ENCODE results near the gene RAB3C.
"Not testable (repeated sequence)": the region's sequence is repeated elsewhere in the genome, so short reads cannot be mapped to it uniquely, and the experiment has no call there.

The RAB3C gene

GRCh38 chr5:58680503-58680902 is 97.6 kb downstream of the RAB3C start:
- no peak for DNase-seq

- DNase-seq, result no peak
Measured at GRCh38 chr5:58681943-58682342, 99.1 kb downstream of the RAB3C start.

GRCh38 chr5:58683567-58683966 is 100.7 kb downstream of the RAB3C start:
- no peak for DNase-seq

- DNase-seq, result no peak
Measured at GRCh38 chr5:58687079-58687478, 104.2 kb downstream of the RAB3C start.

- no peak for DNase-seq
Measured at GRCh38 chr5:58687595-58687994, 104.7 kb downstream of the RAB3C start.

GRCh38 chr5:58699088-58699761 is 116.3 kb downstream of the RAB3C start:
- DNase-seq, result not testable (repeated sequence)

- no peak for DNase-seq
Measured at GRCh38 chr5:58699762-58700118, 116.9 kb downstream of the RAB3C start.

- no peak for DNase-seq
Measured at GRCh38 chr5:58703925-58704555, 121.2 kb downstream of the RAB3C start.

- no peak for DNase-seq
Measured at GRCh38 chr5:58706736-58707135, 123.9 kb downstream of the RAB3C start.

GRCh38 chr5:58708456-58708855 is 125.6 kb downstream of the RAB3C start:
- no peak for DNase-seq

GRCh38 chr5:58710425-58710824 is 127.5 kb downstream of the RAB3C start:
- not testable (repeated sequence) for DNase-seq

GRCh38 chr5:58710871-58711270 is 128.0 kb downstream of the RAB3C start:
- no peak for DNase-seq

GRCh38 chr5:58711965-58712364 is 129.1 kb downstream of the RAB3C start:
- no peak for DNase-seq

GRCh38 chr5:58714046-58714445 is 131.2 kb downstream of the RAB3C start:
- DNase-seq, result no peak

GRCh38 chr5:58715997-58716656 is 133.3 kb downstream of the RAB3C start:
- no peak for DNase-seq

GRCh38 chr5:58716713-58717112 is 133.8 kb downstream of the RAB3C start:
- no peak for DNase-seq

GRCh38 chr5:58717303-58718007 is 134.6 kb downstream of the RAB3C start:
- DNase-seq, result no peak

- DNase-seq, result no peak
Measured at GRCh38 chr5:58718269-58718978, 135.5 kb downstream of the RAB3C start.

GRCh38 chr5:58722160-58722559 is 139.3 kb downstream of the RAB3C start:
- no peak for DNase-seq

- no peak for DNase-seq
Measured at GRCh38 chr5:58724992-58725391, 142.1 kb downstream of the RAB3C start.

GRCh38 chr5:58731641-58732040 is 148.8 kb downstream of the RAB3C start:
- no peak for DNase-seq

GRCh38 chr5:58735637-58736036 is 152.8 kb downstream of the RAB3C start:
- no peak for DNase-seq

GRCh38 chr5:58736214-58736613 is 153.3 kb downstream of the RAB3C start:
- no peak for DNase-seq
